ENCODE data around the gene OR2T29.

GRCh38 chr1:248611883-248612414 lies 49.4 kb upstream of the OR2T29 start:
- TF ChIP-seq, protein P1, sequence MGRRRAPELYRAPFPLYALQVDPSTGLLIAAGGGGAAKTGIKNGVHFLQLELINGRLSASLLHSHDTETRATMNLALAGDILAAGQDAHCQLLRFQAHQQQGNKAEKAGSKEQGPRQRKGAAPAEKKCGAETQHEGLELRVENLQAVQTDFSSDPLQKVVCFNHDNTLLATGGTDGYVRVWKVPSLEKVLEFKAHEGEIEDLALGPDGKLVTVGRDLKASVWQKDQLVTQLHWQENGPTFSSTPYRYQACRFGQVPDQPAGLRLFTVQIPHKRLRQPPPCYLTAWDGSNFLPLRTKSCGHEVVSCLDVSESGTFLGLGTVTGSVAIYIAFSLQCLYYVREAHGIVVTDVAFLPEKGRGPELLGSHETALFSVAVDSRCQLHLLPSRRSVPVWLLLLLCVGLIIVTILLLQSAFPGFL (CRISPR knock-in tag; IDR thresholded peaks at IDR 0.05), result no peak
- TF ChIP-seq ZBTB33 (CRISPR knock-in tag; IDR thresholded peaks at IDR 0.05), result no peak
- TF ChIP-seq MED8 (CRISPR knock-in tag; IDR thresholded peaks at IDR 0.05; ENCODE audit: insufficient replicate concordance), result no peak
- no peak for TF ChIP-seq POLR2A (IDR thresholded peaks at IDR 0.05; ENCODE audit: insufficient read depth in 1 of 2, low read depth in 2 of 2, low read length in 2 of 2)
- TF ChIP-seq AFF4 (CRISPR knock-in tag; IDR thresholded peaks at IDR 0.05), result no peak
